Heart left ventricle (tissue), 16 donors: Measurements from ENCODE around the gene GZMB. TPM values are rescaled to one million over a fixed set of nuclear protein-coding genes. Genes with fewer than 3 reads are reported as not detected.

Experiments used
- ATAC-seq, 4 donors: fragments of 200-7000 bp; cut with Tn5 transposase; one replicate each; pipeline ENCODE4 v1.9.1; 2020 to 2022; ENCODE audit warnings: moderate library complexity in 4 of 4, mild to moderate bottlenecking in 3 of 4, moderate number of reproducible peaks in 1 of 4
- DNase-seq, 5 donors: peaks; one replicate each; pipeline ENCODE4 v3.0.0-alpha.2; 2020
- H3K27ac ChIP-seq, 12 donors: fragments of 200-600 bp; sonication (generic) in 4 of 12; one replicate each; pipeline versions ENCODE4 v1.5.0 to v1.8.0; 2016 to 2022; ENCODE audit warnings: mild to moderate bottlenecking in 2 of 12
- H3K27me3 ChIP-seq, 9 donors: fragments of 200-600 bp; sonication (generic) in 2 of 9; one replicate each; pipeline versions ENCODE4 v1.5.1 to v1.8.0; 2016 to 2022; ENCODE audit warnings: mild to moderate bottlenecking in 3 of 9
- H3K36me3 ChIP-seq, 9 donors: fragments of 200-600 bp; sonication (generic) in 2 of 9; one replicate each; pipeline versions ENCODE4 v1.5.0 to v1.8.0; 2018 to 2022; ENCODE audit warnings: mild to moderate bottlenecking in 2 of 9
- H3K4me1 ChIP-seq, 12 donors: fragments of 200-600 bp; sonication (generic) in 4 of 12; one replicate each; pipeline versions ENCODE4 v1.5.0 to v1.8.0; 2016 to 2022; ENCODE audit warnings: mild to moderate bottlenecking in 3 of 12
- H3K4me3 ChIP-seq, 12 donors: fragments of 200-600 bp; sonication (generic) in 4 of 12; one replicate each; pipeline versions ENCODE4 v1.5.0 to v1.8.0; 2017 to 2022; ENCODE audit warnings: mild to moderate bottlenecking in 9 of 12, moderate library complexity in 4 of 12
- H3K9me3 ChIP-seq, 12 donors: fragments of 200-600 bp; sonication (generic) in 4 of 12; one replicate each; pipeline versions ENCODE4 v1.5.0 to v1.8.0; 2016 to 2022; ENCODE audit warnings: mild to moderate bottlenecking in 1 of 12
- CTCF ChIP-seq, 12 donors: fragments of 200-600 bp; sonication (generic) in 4 of 12; IDR thresholded peaks; one replicate each; pipeline versions ENCODE4 v1.5.0 to v1.8.0; 2018 to 2022; ENCODE audit warnings: antibody characterized with exemption in 12 of 12, mild to moderate bottlenecking in 5 of 12
- POLR2A ChIP-seq, 2 donors: fragments of 450-650 bp; IDR thresholded peaks; one replicate each; pipeline ENCODE4 v1.6.1; 2017; ENCODE audit warnings: antibody characterized with exemption in 2 of 2, mild to moderate bottlenecking in 2 of 2, moderate library complexity in 2 of 2
- WGBS, 4 donors: extraction: QIAGEN DNeasy Blood & Tissue Kit in 2 of 4; methylation state at CpG; one replicate each; pipeline versions ENCODE4 v1.1.5 to v1.1.7; 2013 to 2018; 5-methylcytosine and 5-hydroxymethylcytosine counted together
- intact Hi-C, 10 donors: fragments of 100-400 bp; cut with DNase I; formaldehyde crosslinking; loops; one replicate each; pipeline versions ENCODE4 v1.11.1 to v1.14.2; 2022
- polyA plus RNA-seq, 2 donors: library from polyadenylated mRNA; stranded (reverse); fragments of 200-250 nt; gene quantifications; one replicate each; pipeline ENCODE4 v1.2.3, GENCODE V29; 2013
- total RNA-seq, 9 donors: library from RNA; depleted of rRNA in 2 of 9; stranded (reverse); fragments of >200 nt in 2 of 9; fragmentation: NEBNext Ultra II Directional in 3 of 9; extraction: Animal tissue kit (Norgen Biotek cat#: 25700) in 3 of 9; gene quantifications; one replicate each; pipeline versions ENCODE4 v1.1.0 to v1.2.4, GENCODE V29; 2016 to 2023
- donor health status: ischemic (EF 13 %, LVEDD 7.1; RV severe dilation, severe dysfunction).
- donor health status: healthy with polysubstance abuse.
- donor health status: DM: no; HTN: yes; CAD: no.
- donor health status: DM: no; HTN: no; CAD: no.
- donor health status: ischemic (EF 25% LVEDD 6.9; RV normal size, moderate dysfunction).
- donor health status: ischemic (EF 25% LVEDD 5.7; RV mildly dilated, moderate dysfunction).
- donor health status: healthy.
- donor health status: DM: yes; HTN: yes; CAD: no.
- donor health status: ischemic (EF 35%, LVEDD 5.7; RV mildly dilated, moderate dysfunction).
- donor health status: nonischemic (EF 11% LVEDD 7.7; RV severe dilation, severe dysfunction).
- donor health status: DM: yes; HTN: yes; CAD: no.
- donor health status: PGD.
- donor health status: ischemic (EF 29% LVEDD 5.4; RV normal size, mild dysfunction).
- donor health status: nonischemic (EF 23%, LVEDD 6.1; RV moderate dilation, normal function).

GZMB gene
- total and polyA plus RNA-seq, 11 donors, result 0.32 to 18.8 (median 1.3) TPM; not detected in 2

DNA sequence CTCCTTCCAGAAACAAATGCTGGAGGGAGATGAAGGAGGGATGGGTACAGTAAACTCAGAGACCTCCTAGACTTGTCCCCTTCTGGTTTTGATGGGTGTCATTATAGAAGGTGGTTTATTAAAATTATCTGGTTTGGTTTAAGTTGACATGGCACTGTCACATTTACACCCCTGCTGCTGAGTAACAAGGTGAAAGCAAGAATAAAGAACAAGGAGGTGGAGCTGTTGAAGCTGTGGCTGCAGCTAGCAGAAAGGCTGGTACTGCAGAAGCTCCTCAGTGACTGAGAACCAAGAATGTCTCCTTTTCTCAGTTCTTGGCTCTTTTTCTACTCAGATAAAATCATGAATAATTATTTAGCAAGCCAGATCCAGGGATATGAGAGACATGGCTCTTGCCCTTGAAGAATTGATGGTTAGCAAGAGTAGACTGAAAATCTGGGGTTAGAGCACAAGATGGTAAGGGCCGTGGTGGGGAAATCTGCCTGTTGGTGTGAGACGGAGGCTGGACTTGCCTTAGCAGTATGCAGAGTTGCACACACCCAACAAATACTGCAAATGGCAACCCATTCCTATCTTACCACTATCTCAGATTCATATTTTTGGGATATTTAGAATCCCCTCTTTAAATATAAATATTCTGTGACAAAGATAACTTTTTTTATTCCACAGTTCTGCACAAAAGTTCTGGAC lies 24.2 kb downstream of the GZMB start, which contains the start of gene GZMH:
Gene GZMH (minus strand): TSS at position 31 of the 690 bp plus-strand sequence. CDS start 72 bp downstream, outside the sequence.
- Histone ChIP-seq H3K4me1 (no peaks in the 10 kb centered on the region), H3K9me3 (no peaks in the 10 kb centered on the region), H3K27ac (peak within 1 kb of the TSS in 1 of 12 donors; percentile 52), H3K4me3 (peak within 1 kb of the TSS in 1 of 12 donors; percentile 27), H3K36me3 (no peaks in the 10 kb centered on the region), H3K27me3 (peaks cover 0 to 8% (median 0%) of the 10 kb centered on the region in 9 donors)
- ATAC-seq (no peak), DNase-seq (no peak)
- 73 to 81% (median 79%) methylated on average over 2 of the region's 2 CpGs for WGBS, 4 donors
- intact Hi-C loops, result no loop called here
- TF ChIP-seq POLR2A (IDR thresholded peaks at IDR 0.05), result no peak
- TF ChIP-seq CTCF (IDR thresholded peaks at IDR 0.05), result no peak

DNA sequence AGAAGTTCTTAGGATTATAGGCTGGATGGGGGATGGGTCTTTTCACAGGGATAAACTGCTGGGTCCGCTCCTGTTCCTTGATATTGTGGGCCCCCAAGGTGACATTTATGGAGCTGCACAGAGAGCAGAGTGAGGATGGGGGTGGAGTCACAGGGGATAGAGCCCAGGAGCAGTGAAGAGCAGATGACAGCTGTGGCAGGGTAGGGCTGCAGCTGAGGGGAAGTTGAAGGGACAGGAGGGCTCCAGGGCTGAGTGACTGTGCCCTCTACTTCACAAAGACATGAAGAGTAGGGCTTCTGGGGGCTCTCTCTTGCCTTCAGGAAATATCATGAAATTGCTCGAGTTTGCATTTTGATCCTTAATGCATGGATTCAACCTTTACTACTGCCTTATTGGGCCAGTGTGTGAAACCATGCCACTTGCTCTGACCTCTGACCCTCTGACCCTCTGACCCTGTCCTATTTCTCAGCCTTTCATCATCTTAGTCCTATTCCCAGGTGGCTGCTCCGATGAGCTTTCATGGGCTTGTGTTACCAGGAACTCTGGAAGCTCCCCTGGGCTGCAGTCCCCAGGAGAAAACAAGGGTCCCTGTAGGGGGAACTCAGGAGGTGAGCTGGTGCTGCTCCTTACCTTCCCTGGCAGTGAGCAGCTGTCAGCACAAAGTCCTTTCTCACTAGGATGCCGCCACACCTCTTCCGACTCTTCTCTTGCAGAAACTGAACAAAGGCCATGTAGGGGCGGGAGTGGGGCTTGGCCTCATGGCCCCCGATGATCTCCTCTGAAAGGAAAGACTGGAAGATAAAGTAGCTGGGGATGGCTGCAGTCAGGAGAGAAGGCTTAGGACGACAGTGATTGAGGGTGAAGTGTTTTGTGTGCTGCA lies 26.1 kb downstream of the GZMB start:
- no peaks in the 10 kb centered on the region for H3K9me3 ChIP-seq
- intact Hi-C loops, result no loop called here
- no peak for DNase-seq
- peak overlapping the region in 1 of 12 donors; percentile 27 for H3K4me3 ChIP-seq
- WGBS, 4 donors, result 57 to 63% (median 62%) methylated on average over 8 of the region's 8 CpGs
- no peaks in the 10 kb centered on the region for H3K4me1 ChIP-seq
- H3K27me3 ChIP-seq, result peaks cover 0 to 3% (median 0%) of the 10 kb centered on the region in 9 donors
- TF ChIP-seq POLR2A (IDR thresholded peaks at IDR 0.05), result no peak
- no peak for ATAC-seq
- no peaks in the 10 kb centered on the region for H3K36me3 ChIP-seq
- peak overlapping the region in 1 of 12 donors; percentile 52 for H3K27ac ChIP-seq

- DNase-seq (no peak), ATAC-seq (no peak)
- no peak for TF ChIP-seq CTCF (IDR thresholded peaks at IDR 0.05)
- no peak for TF ChIP-seq POLR2A (IDR thresholded peaks at IDR 0.05)
- whole genome bisulfite sequencing, 4 donors, result 73 to 87% (median 76%) methylated on average over 4 of the region's 4 CpGs
- H3K9me3 ChIP-seq, result no peaks in the 10 kb centered on the region
- H3K27ac ChIP-seq, result peak overlapping the region in 1 of 12 donors; percentile 46
- intact Hi-C loops, result no loop called here
- peak overlapping the region in 1 of 12 donors; percentile 8 for H3K4me3 ChIP-seq
- no peaks in the 10 kb centered on the region for H3K36me3 ChIP-seq
- H3K4me1 ChIP-seq, result no peaks in the 10 kb centered on the region
- peaks cover 0 to 3% (median 0%) of the 10 kb centered on the region in 9 donors for H3K27me3 ChIP-seq
These were observed 26.9 kb downstream of the GZMB start for GRCh38 chr14:24607081-24607480.

- TF ChIP-seq POLR2A (IDR thresholded peaks at IDR 0.05), result no peak
- TF ChIP-seq CTCF (IDR thresholded peaks at IDR 0.05), result no peak
- no peaks in the 10 kb centered on the region for H3K9me3 ChIP-seq
- intact Hi-C loops, result no loop called here
- no peak for ATAC-seq
- DNase-seq, result no peak
- no peaks in the 10 kb centered on the region for H3K4me1 ChIP-seq
- WGBS, 4 donors, result 47 to 64% (median 58%) methylated on average over 3 of the region's 3 CpGs
- peak overlapping the region in 1 of 12 donors; percentile 46 for H3K27ac ChIP-seq
- peaks cover 0 to 7% (median 0%) of the 10 kb centered on the region in 9 donors for H3K27me3 ChIP-seq
- H3K36me3 ChIP-seq, result no peaks in the 10 kb centered on the region
- H3K4me3 ChIP-seq, result peak overlapping the region in 1 of 12 donors; percentile 8
These were observed 27.7 kb downstream of the GZMB start for GRCh38 chr14:24606297-24606696.
